Osteoblast (primary cell): Measurements from ENCODE around the gene CAMTA1. TPM values are rescaled to one million over a fixed set of nuclear protein-coding genes. Genes with fewer than 3 reads are reported as not detected.

Experiments
- DNase-seq: peaks from one replicate; pipeline ENCODE4 v3.0.0; 2011; ENCODE audit warnings: low spot score, mixed read lengths; ENCODE audit not compliant: insufficient read length; ENCODE audit errors: missing footprints
- H2AFZ ChIP-seq: 2 replicates; pipeline ENCODE4 v1.6.0; 2011; ENCODE audit warnings: mild to moderate bottlenecking, low read length
- H3K27ac ChIP-seq: 2 replicates; pipeline ENCODE4 v1.5.1; 2011; ENCODE audit warnings: mild to moderate bottlenecking, low read depth, low read length, moderate library complexity
- H3K27me3 ChIP-seq: 2 replicates; pipeline ENCODE4 v1.6.0; 2012; ENCODE audit warnings: mild to moderate bottlenecking, control low read depth, inconsistent platforms, low read length, moderate library complexity; ENCODE audit not compliant: insufficient read depth
- H3K36me3 ChIP-seq: 2 replicates; pipeline ENCODE4 v1.5.1; 2011; ENCODE audit warnings: mild to moderate bottlenecking, low read length, control low read depth, moderate library complexity; ENCODE audit not compliant: insufficient read depth
- H3K4me1 ChIP-seq: 2 replicates; pipeline ENCODE4 v1.5.1; 2011; ENCODE audit warnings: mild to moderate bottlenecking, low read length, control low read depth, moderate library complexity; ENCODE audit not compliant: insufficient read depth
- H3K4me2 ChIP-seq: 2 replicates; pipeline ENCODE4 v1.6.0; 2011; ENCODE audit warnings: mild to moderate bottlenecking, low read length; ENCODE audit not compliant: insufficient read depth
- H3K4me3 ChIP-seq: fragments of 200-600 bp; sonication (generic); 3 replicates; pipeline ENCODE4 v1.5.1; 2012; ENCODE audit warnings: mild to moderate bottlenecking, low read length, inconsistent platforms; ENCODE audit not compliant: insufficient read depth
- H3K79me2 ChIP-seq: 2 replicates; pipeline ENCODE4 v1.6.0; 2012; ENCODE audit warnings: mild to moderate bottlenecking, low read length, control low read depth, inconsistent platforms; ENCODE audit not compliant: insufficient read depth
- H3K9me3 ChIP-seq: 2 replicates; pipeline ENCODE4 v1.5.1; 2011; ENCODE audit warnings: low read depth, low read length, control low read depth
- H4K20me1 ChIP-seq: 2 replicates; pipeline ENCODE4 v1.6.0; 2012; ENCODE audit warnings: mild to moderate bottlenecking, low read length, control low read depth; ENCODE audit not compliant: insufficient read depth
- CTCF ChIP-seq: IDR thresholded peaks from 2 replicates; pipeline ENCODE4 v1.5.1; 2011; ENCODE audit warnings: mild to moderate bottlenecking, low read depth, low read length, moderate library complexity; ENCODE audit errors: extremely low read depth
- total RNA-seq: library from RNA; depleted of rRNA; stranded (reverse); fragments of >200 nt; gene quantifications from 2 replicates; pipeline ENCODE4 v1.2.3, GENCODE V29; 2012

CAMTA1 gene
- total RNA-seq, 1 donor = 47.4 TPM

- Histone ChIP-seq H3K27ac (peak overlapping the region; percentile 81), H2AFZ (peak overlapping the region; percentile 99), H3K79me2 (no peaks in the 10 kb centered on the region), H3K36me3 (no peaks in the 10 kb centered on the region), H3K4me3 (peak overlapping the region; percentile 58), H3K9me3 (no peaks in the 10 kb centered on the region), H4K20me1 (no peaks in the 10 kb centered on the region), H3K27me3 (peaks cover 6% of the 10 kb centered on the region), H3K4me2 (peak overlapping the region; percentile 84), H3K4me1 (peaks cover 14% of the 10 kb centered on the region)
- TF ChIP-seq CTCF = no peak
- DNase-seq = peak; percentile 91
Observed at GRCh38 chr1:6743189-6744101, 41.8 kb upstream of the CAMTA1 start.

- peaks cover 14% of the 10 kb centered on the region for H3K4me1 ChIP-seq
- no peaks in the 10 kb centered on the region for H3K79me2 ChIP-seq
- no peaks in the 10 kb centered on the region for H3K36me3 ChIP-seq
- no peak for DNase-seq
- no peaks in the 10 kb centered on the region for H3K9me3 ChIP-seq
- H2AFZ ChIP-seq = no peak overlapping the region
- H3K4me3 ChIP-seq = no peak overlapping the region
- no peaks in the 10 kb centered on the region for H4K20me1 ChIP-seq
- no peak overlapping the region for H3K4me2 ChIP-seq
- no peak overlapping the region for H3K27ac ChIP-seq
- no peak for TF ChIP-seq CTCF
- peaks cover 19% of the 10 kb centered on the region for H3K27me3 ChIP-seq
Observed at GRCh38 chr1:6745073-6745472, 40.2 kb upstream of the CAMTA1 start.

GRCh38 chr1:6747674-6748073 lies 37.6 kb upstream of the CAMTA1 start:
- H2AFZ ChIP-seq = no peak overlapping the region
- no peak for TF ChIP-seq CTCF
- H3K36me3 ChIP-seq = no peaks in the 10 kb centered on the region
- H3K79me2 ChIP-seq = no peaks in the 10 kb centered on the region
- H3K9me3 ChIP-seq = no peaks in the 10 kb centered on the region
- DNase-seq = no peak
- H3K27ac ChIP-seq = no peak overlapping the region
- peaks cover 22% of the 10 kb centered on the region for H3K27me3 ChIP-seq
- H4K20me1 ChIP-seq = no peaks in the 10 kb centered on the region
- H3K4me3 ChIP-seq = no peak overlapping the region
- H3K4me1 ChIP-seq = peaks cover 14% of the 10 kb centered on the region
- H3K4me2 ChIP-seq = no peak overlapping the region

GRCh38 chr1:6750490-6750889 lies 34.8 kb upstream of the CAMTA1 start:
- no peak for DNase-seq
- no peaks in the 10 kb centered on the region for H3K9me3 ChIP-seq
- no peak for TF ChIP-seq CTCF
- H3K27me3 ChIP-seq = peaks cover 28% of the 10 kb centered on the region
- no peak overlapping the region for H2AFZ ChIP-seq
- no peaks in the 10 kb centered on the region for H3K79me2 ChIP-seq
- no peaks in the 10 kb centered on the region for H3K36me3 ChIP-seq
- H3K4me3 ChIP-seq = no peak overlapping the region
- H3K4me1 ChIP-seq = no peaks in the 10 kb centered on the region
- no peaks in the 10 kb centered on the region for H4K20me1 ChIP-seq
- H3K27ac ChIP-seq = no peak overlapping the region
- H3K4me2 ChIP-seq = no peak overlapping the region
